Activated B cell treated with CpG ODN at 0.5 μM for 24 hours (primary cell): ENCODE results near the gene TMEM129. TPM values are rescaled to one million over a fixed set of nuclear protein-coding genes. Genes with fewer than 3 reads are reported as not detected.

Experiments
- ATAC-seq: fragments of 200-7000 bp; cut with Tn5 transposase; one replicate; pipeline ENCODE4 v1.10.0; 2021; ENCODE audit warnings: low read depth, mild to moderate bottlenecking, moderate library complexity
- CTCF ChIA-PET: fragments of 350-600 bp; sonication (Branson Sonifier 250); formaldehyde crosslinking; loops from one replicate; lab custom pipeline; 2021; ENCODE audit warnings: antibody characterized with exemption; lab: Charles Lee
- POLR2A ChIA-PET: fragments of 350-600 bp; sonication (Branson Sonifier 250); formaldehyde crosslinking; loops from one replicate; lab custom pipeline; 2021; ENCODE audit warnings: antibody characterized with exemption; lab: Charles Lee
- DNase-seq: peaks from one replicate; pipeline ENCODE4 v3.0.0; 2022
- H3K27ac Mint-ChIP-seq: one replicate; pipeline ENCODE4 v1.8.0; 2020; ENCODE audit warnings: mixed read lengths
- H3K27me3 Mint-ChIP-seq: one replicate; pipeline ENCODE4 v1.8.0; 2021; ENCODE audit warnings: mixed read lengths
- H3K36me3 Mint-ChIP-seq: one replicate; pipeline ENCODE4 v1.8.0; 2021; ENCODE audit warnings: low read depth, mixed read lengths
- H3K4me1 Mint-ChIP-seq: one replicate; pipeline ENCODE4 v1.8.0; 2021; ENCODE audit warnings: mixed read lengths
- H3K4me3 Mint-ChIP-seq: one replicate; pipeline ENCODE4 v1.8.0; 2020; ENCODE audit warnings: mild to moderate bottlenecking, mixed read lengths
- H3K9me3 Mint-ChIP-seq: one replicate; pipeline ENCODE4 v1.8.0; 2020; ENCODE audit warnings: mixed read lengths
- intact Hi-C: fragments of 100-400 bp; cut with micrococcal nuclease; formaldehyde crosslinking; loops from one replicate; pipeline ENCODE4 v1.15.1; 2024
- total RNA-seq: library from RNA; stranded (reverse); gene quantifications from 2 replicates; pipeline ENCODE4 v1.2.3, GENCODE V29; 2022
- TF ChIP-seq, protein P1 (sequence below): fragments of 200-600 bp; IDR thresholded peaks from one replicate; pipeline ENCODE4 v1.8.0; 2022; ENCODE audit warnings: antibody characterized with exemption, mild to moderate bottlenecking

Gene TMEM129
- total RNA-seq, 1 donor from 2014 or later: 23.7 TPM

DNA sequence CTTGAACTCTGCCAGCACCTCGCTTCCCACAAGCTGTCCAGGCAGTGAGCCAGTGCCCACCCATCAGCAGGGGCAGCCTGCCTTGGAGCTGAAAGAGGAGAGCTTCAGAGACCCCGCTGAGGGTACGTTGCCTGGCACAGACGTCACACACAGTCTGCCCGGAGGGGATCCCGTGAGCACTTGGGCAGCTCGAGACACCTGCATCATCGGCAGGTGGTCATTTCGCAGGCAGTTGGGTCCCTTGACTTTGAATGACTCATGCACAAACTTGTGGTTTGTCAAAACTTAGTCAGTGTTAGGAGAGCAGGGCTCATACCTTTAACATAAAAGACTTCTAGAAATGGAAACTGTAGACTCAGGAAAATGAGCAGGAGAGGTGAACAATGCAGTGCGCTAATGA lies 10.1 kb upstream of the TMEM129 start:
- Mint-ChIP-seq H3K27me3 (no peaks in the 10 kb centered on the region), H3K9me3 (no peaks in the 10 kb centered on the region), H3K27ac (no peak overlapping the region), H3K4me3 (no peak overlapping the region), H3K36me3 (peaks cover 57% of the 10 kb centered on the region), H3K4me1 (peaks cover 8% of the 10 kb centered on the region)
- TF ChIP-seq, protein P1, sequence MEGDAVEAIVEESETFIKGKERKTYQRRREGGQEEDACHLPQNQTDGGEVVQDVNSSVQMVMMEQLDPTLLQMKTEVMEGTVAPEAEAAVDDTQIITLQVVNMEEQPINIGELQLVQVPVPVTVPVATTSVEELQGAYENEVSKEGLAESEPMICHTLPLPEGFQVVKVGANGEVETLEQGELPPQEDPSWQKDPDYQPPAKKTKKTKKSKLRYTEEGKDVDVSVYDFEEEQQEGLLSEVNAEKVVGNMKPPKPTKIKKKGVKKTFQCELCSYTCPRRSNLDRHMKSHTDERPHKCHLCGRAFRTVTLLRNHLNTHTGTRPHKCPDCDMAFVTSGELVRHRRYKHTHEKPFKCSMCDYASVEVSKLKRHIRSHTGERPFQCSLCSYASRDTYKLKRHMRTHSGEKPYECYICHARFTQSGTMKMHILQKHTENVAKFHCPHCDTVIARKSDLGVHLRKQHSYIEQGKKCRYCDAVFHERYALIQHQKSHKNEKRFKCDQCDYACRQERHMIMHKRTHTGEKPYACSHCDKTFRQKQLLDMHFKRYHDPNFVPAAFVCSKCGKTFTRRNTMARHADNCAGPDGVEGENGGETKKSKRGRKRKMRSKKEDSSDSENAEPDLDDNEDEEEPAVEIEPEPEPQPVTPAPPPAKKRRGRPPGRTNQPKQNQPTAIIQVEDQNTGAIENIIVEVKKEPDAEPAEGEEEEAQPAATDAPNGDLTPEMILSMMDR: no peak
- DNase-seq (no peak), ATAC-seq (no peak)
- ChIA-PET CTCF (interaction anchor here (0.7 to 10.9 kb wide), 3 partner anchors 14 to 38 kb away, joined by 3 to 286 read pairs (median 3); no protein-coding TSS in a partner anchor), POLR2A (no interaction called here)
- intact Hi-C loops: no loop called here

- Mint-ChIP-seq H3K36me3 (peaks cover 55% of the 10 kb centered on the region), H3K9me3 (no peaks in the 10 kb centered on the region), H3K27ac (no peak overlapping the region), H3K4me1 (peaks cover 11% of the 10 kb centered on the region), H3K4me3 (no peak overlapping the region), H3K27me3 (no peaks in the 10 kb centered on the region)
- no peak for DNase-seq
- TF ChIP-seq, protein P1: no peak
- ChIA-PET POLR2A (interaction anchor here (1.3 kb wide), 1 partner anchor 9 kb away, joined by 3 read pairs; the partner anchor contains the start of genes TACC3 and TMEM129), CTCF (interaction anchor here (0.7 to 10.9 kb wide), 4 partner anchors 14 to 375 kb away, joined by 3 to 286 read pairs (median 3); no protein-coding TSS in a partner anchor)
- no peak for ATAC-seq
- intact Hi-C loops: no loop called here
Measured at GRCh38 chr4:1730532-1731135, 9.5 kb upstream of the TMEM129 start.

- peaks cover 28% of the 10 kb centered on the region for H3K4me1 Mint-ChIP-seq
- no peak for ATAC-seq
- H3K9me3 Mint-ChIP-seq: no peaks in the 10 kb centered on the region
- no peak overlapping the region for H3K4me3 Mint-ChIP-seq
- intact Hi-C loops: no loop called here
- no peaks in the 10 kb centered on the region for H3K27me3 Mint-ChIP-seq
- no peak overlapping the region for H3K27ac Mint-ChIP-seq
- TF ChIP-seq, protein P1: no peak
- CTCF ChIA-PET: interaction anchor here (10.9 kb wide), 1 partner anchor 35 kb away, joined by 286 read pairs; no protein-coding TSS in a partner anchor
- peaks cover 46% of the 10 kb centered on the region for H3K36me3 Mint-ChIP-seq
- no peak for DNase-seq
- POLR2A ChIA-PET: interaction anchor here (1.2 kb wide), 1 partner anchor 35 kb away, joined by 4 read pairs; no protein-coding TSS in a partner anchor
Measured at GRCh38 chr4:1728061-1728980, 7.2 kb upstream of the TMEM129 start.

- TF ChIP-seq, protein P1: no peak
- peaks cover 38% of the 10 kb centered on the region for H3K4me1 Mint-ChIP-seq
- H3K27ac Mint-ChIP-seq: no peak overlapping the region
- intact Hi-C loops: loop anchor here (2.0 kb wide), 1 partner anchor 15 kb away; the partner anchor contains the start of gene SLBP
- no peak overlapping the region for H3K4me3 Mint-ChIP-seq
- DNase-seq (no peak), ATAC-seq (no peak)
- no peaks in the 10 kb centered on the region for H3K9me3 Mint-ChIP-seq
- H3K36me3 Mint-ChIP-seq: peaks cover 37% of the 10 kb centered on the region
- ChIA-PET CTCF (interaction anchor here (0.7 to 10.9 kb wide), 3 partner anchors 12 to 34 kb away, joined by 3 to 286 read pairs (median 3); partner anchors contain the start of gene SLBP), POLR2A (interaction anchor here (0.6 to 8.1 kb wide), 3 partner anchors 14 to 34 kb away, joined by 4 to 138 read pairs (median 4); partner anchors contain the start of gene SLBP)
- H3K27me3 Mint-ChIP-seq: no peaks in the 10 kb centered on the region
Measured at GRCh38 chr4:1727117-1728031, 6.3 kb upstream of the TMEM129 start.
